GM12891 (cell line): Measurements from ENCODE around the gene CFAP61.

Experiments
- PAX5 ChIP-seq: IDR thresholded peaks from 2 replicates; pipeline ENCODE4 v1.6.1; 2011; ENCODE audit warnings: low read length, moderate library complexity, mild to moderate bottlenecking; ENCODE audit not compliant: insufficient read depth, severe bottlenecking
- POLR2A ChIP-seq: IDR thresholded peaks from 2 replicates; pipeline ENCODE4 v1.6.1; 2011; ENCODE audit warnings: low read depth, low read length, control low read depth
- POLR2AphosphoS5 ChIP-seq: IDR thresholded peaks from 2 replicates; pipeline ENCODE4 v1.6.1; 2011; ENCODE audit warnings: low read depth, low read length, control low read depth
- SPI1 ChIP-seq: IDR thresholded peaks from 2 replicates; pipeline ENCODE4 v1.6.1; 2011; ENCODE audit warnings: low read depth, low read length, control low read depth

- TF ChIP-seq PAX5: no peak
- no peak for TF ChIP-seq POLR2AphosphoS5
- TF ChIP-seq POLR2A: no peak
- no peak for TF ChIP-seq SPI1
Observed at GRCh38 chr20:20014659-20015058, 37.7 kb upstream of the CFAP61 start.
